ENCODE results near the gene ADAP1.
"Not testable (repeated sequence)": the region's sequence is repeated elsewhere in the genome, so short reads cannot be mapped to it uniquely, and the experiment has no call there.

The ADAP1 gene

GRCh38 chr7:974820-975681, 20.6 kb upstream of the ADAP1 start, which contains the start of gene COX19:
Gene COX19, minus strand, starts transcription at chr7:975549. Its CDS starts 40 bp downstream, at chr7:975509.
- DNase-seq (ENCODE audit: low read depth), result peak; percentile 93

- peak; percentile 20 for DNase-seq (ENCODE audit: low read depth)
Measured at GRCh38 chr7:974172-974571, 19.7 kb upstream of the ADAP1 start.

- no peak for DNase-seq (ENCODE audit: low read depth)
Measured at GRCh38 chr7:973312-973711, 18.8 kb upstream of the ADAP1 start.

GRCh38 chr7:972676-973309, 18.3 kb upstream of the ADAP1 start:
- no peak for DNase-seq (ENCODE audit: low read depth)

GRCh38 chr7:972110-972509, 17.6 kb upstream of the ADAP1 start:
- no peak for DNase-seq (ENCODE audit: low read depth)

GRCh38 chr7:970744-971143, 16.3 kb upstream of the ADAP1 start:
- DNase-seq (ENCODE audit: low read depth), result no peak

- DNase-seq (ENCODE audit: low read depth), result no peak
Measured at GRCh38 chr7:969403-969802, 14.9 kb upstream of the ADAP1 start.

- no peak for DNase-seq (ENCODE audit: low read depth)
Measured at GRCh38 chr7:968205-969105, 14.0 kb upstream of the ADAP1 start.

- no peak for DNase-seq (ENCODE audit: low read depth)
Measured at GRCh38 chr7:967361-968082, 13.0 kb upstream of the ADAP1 start.

- DNase-seq (ENCODE audit: low read depth), result no peak
Measured at GRCh38 chr7:966291-967069, 12.0 kb upstream of the ADAP1 start.

- DNase-seq (ENCODE audit: low read depth), result peak; percentile 37
Measured at GRCh38 chr7:964401-965231, 10.1 kb upstream of the ADAP1 start.

GRCh38 chr7:963236-964078, 9.0 kb upstream of the ADAP1 start:
- no peak for DNase-seq (ENCODE audit: low read depth)

- no peak for DNase-seq (ENCODE audit: low read depth)
Measured at GRCh38 chr7:962401-963081, 8.1 kb upstream of the ADAP1 start.

- no peak for DNase-seq (ENCODE audit: low read depth)
Measured at GRCh38 chr7:961546-962400, 7.3 kb upstream of the ADAP1 start.

- not testable (repeated sequence) for DNase-seq (ENCODE audit: low read depth)
Measured at GRCh38 chr7:960972-961371, 6.5 kb upstream of the ADAP1 start.

- DNase-seq (ENCODE audit: low read depth), result no peak
Measured at GRCh38 chr7:960269-960871, 5.9 kb upstream of the ADAP1 start.

- not testable (repeated sequence) for DNase-seq (ENCODE audit: low read depth)
Measured at GRCh38 chr7:959740-960139, 5.3 kb upstream of the ADAP1 start.
